Renal cortex interstitium (tissue), 11 donors: ENCODE measurements around the gene ADCY9. TPM values are rescaled to one million over a fixed set of nuclear protein-coding genes. Genes with fewer than 3 reads are reported as not detected.

Source experiments
- DNase-seq, 11 donors: peaks; one replicate each; pipeline ENCODE4 v3.0.0-alpha.2; 2013; ENCODE audit warnings: low read depth in 9 of 11, low spot score in 4 of 11; ENCODE audit errors: extremely low read depth in 1 of 11
- polyA plus RNA-seq, 3 donors: library from polyadenylated mRNA; unstranded; fragments of 120-200 nt; gene quantifications; one replicate each; pipeline ENCODE4 v1.2.1, GENCODE V29; 2013; ENCODE audit not compliant: insufficient read length in 3 of 3

ADCY9 gene
- polyA plus RNA-seq, 3 donors, result 7.5 to 12.2 (median 9.4) TPM

DNA sequence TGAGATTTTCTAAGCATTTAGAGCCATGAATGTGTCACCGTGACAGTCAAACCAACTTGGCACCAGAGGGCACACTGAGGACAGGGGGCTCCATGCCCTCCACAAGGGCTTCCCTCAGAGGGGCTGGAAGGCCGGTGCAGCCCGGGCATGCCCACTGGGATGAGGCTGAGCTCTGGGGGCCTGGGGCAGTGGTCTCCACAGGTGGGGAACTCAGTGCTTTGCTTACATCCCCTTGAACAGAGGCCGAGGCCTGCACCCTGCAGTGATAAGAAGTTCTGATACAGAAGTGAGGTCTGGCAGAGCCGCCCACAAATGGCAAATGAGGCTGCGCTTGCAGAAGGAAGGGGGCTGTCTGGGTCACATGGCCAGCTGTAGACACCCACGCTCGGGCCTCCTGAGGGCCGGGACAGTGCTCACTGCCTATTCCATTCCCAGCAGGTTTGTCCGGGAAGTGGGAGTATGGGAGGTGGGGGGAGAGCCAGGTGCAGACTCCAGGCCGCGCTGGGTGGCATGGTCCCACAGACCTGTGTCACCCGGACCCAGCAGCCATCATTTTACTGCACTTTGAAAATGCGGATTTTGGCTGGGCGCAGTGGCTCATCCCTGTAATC, 118.9 kb downstream of the ADCY9 start:
- no peak for DNase-seq

DNA sequence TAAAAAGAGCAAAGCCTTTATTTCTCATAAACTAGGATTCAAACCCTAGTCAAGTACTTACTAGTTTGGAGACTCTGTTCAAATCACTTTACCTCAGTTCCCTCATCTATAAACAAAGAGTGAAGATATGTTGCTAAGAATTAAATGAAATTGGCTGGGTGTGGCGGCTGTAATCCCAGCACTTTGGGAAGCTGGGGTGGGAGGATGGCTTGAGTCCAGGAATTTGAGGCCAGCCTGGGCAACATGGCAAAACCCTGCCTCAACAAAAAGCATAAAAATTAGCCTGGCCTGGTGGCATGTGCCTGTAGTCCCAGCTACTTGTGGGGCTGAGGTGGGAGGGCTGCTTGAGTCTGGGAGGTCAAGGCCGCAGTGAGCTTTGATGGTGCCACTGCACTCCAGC, 121.2 kb downstream of the ADCY9 start:
- no peak for DNase-seq

DNA sequence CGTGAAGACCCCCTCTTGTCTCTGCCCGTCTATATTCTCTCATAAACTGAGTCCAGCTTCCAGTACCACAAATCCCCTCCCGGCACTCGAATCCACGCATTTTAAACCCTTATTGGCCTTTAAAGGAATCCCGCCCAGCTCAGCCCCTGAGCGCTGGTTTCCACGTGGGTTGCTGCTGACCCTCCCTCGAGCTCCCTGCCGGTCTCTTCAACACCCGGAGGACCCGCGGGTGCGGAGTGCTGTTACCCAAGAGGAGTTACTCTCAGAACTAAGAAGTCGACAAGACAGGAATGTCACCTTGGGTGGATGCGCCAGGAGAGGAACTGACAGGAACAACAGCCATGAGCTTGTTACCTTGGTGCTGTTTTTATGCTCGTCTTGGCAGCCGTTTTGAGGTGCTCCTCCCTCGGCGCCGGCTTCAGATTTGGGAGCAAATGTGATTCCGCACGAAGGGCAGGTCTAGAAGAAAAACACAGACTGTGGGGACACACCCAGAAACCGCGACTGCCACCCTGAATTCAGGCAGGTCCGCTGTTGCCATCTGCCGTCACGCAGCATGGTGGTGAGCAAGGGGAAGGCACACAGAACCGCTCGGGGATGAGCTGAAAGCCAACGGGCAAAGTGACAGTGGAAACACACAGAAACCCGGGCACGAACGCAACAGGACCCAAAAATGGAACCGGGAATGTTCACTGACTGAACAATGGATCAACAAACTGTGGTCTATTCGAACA, 123.0 kb downstream of the ADCY9 start:
- no peak for DNase-seq

DNA sequence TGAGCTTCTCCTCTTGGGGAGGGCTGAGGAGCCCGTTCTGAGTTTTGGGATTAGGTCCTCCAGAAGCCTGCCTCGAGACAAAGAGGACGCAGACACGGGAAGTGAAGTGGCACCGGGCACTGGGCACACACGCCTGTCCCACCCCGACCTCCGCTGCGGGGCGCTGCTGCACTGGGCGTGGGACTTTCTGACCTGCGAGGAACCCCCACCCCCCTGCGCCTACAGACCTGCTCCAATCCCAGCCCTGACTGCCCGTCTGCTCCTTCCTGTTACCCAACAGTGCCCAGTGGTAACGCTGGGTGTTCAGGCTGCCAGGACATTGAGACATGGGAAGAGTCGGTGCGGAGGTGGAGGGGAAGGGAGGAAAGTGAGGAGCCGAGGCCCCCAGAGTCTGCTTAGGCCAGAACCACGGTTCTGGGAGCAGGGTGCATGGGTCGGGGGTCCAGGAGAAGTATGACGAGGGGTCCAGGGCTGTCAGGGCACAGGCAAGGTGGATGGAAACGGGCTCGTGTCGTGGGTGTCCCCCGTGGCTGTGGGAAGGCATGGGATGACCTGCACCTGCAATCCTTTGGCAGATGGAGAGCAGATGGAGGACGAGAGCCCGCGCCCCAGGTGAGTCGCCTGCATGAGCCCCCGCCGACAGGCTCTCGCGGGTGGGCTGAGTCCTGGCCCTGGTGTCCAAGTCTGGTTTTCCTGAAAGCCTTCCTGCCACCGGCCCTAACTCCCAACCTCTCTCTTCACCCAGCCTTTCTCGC, 123.8 kb downstream of the ADCY9 start:
- DNase-seq, result no peak

DNA sequence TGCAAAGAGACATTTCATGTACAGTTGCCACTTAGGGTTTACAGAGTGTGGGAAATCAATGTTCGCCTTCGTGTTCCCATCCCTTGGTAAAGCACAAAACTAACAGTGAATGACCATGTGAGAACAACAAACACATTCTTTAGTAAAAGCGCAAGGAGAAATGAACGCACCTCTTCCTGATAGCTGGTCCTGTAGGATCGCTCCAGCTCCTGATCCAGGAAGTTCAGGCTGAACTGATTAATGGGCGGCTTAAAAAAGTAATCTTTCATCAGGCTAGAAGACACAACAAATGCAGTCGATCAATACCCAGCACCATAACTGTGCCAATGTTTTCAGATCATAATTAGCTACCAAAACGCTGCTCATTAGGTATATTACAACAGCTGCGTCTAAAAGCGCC, 127.4 kb downstream of the ADCY9 start:
- no peak for DNase-seq

DNA sequence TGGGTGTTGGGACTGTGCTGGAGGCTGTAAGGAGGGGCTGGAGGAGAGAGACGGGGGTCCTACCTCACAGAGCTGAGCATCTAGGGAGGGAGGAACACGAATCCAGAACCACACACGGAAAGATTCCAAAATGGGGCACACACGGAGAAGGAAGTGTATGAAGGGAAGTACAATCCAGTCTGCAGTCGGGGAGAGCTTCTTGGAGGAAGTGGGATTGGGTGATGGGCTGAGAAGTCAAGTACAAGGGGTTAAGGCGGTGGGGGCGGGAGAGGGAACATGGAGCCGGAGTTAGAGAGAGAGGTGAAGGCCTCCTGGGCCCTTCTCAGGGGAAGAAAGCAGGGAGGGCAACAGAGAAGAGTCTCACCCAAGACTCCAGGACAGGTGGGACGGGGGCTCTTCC, 128.2 kb downstream of the ADCY9 start:
- DNase-seq, result no peak

DNA sequence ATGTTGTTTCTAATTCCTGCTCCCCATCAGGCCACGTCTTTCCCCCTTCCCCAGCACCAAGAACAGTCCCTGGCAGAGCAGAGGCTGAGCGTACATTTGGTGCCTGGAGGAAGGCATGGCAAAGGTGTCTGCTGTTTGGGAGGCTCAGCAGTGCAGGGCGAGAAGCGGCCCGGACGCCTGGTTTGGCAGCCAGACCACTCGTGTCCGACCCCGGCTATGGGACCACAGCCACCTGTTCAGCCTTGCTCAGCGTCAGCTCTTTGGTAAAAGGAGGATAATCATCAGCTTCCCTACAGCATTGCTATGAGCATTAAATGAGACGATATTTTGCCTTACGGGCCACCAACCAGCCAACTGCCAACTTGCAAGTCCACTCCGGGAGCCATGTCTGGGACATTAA, 129.0 kb downstream of the ADCY9 start:
- no peak for DNase-seq

DNA sequence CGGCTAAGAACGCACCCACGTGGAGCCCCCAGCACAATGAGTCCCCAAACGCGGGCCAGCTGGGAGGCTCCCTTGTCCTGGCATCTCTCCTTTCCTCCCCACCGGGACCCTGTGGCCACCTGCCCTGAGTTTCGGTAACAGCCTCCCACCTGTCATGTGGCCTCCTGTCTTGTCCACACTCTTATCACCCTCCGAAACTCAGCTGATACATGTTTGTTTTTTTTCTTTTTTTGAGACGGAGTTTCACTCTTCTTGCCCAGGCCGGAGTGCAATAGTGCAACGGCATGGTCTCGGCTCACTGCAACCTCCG, 130.1 kb downstream of the ADCY9 start:
- no peak for DNase-seq

DNA sequence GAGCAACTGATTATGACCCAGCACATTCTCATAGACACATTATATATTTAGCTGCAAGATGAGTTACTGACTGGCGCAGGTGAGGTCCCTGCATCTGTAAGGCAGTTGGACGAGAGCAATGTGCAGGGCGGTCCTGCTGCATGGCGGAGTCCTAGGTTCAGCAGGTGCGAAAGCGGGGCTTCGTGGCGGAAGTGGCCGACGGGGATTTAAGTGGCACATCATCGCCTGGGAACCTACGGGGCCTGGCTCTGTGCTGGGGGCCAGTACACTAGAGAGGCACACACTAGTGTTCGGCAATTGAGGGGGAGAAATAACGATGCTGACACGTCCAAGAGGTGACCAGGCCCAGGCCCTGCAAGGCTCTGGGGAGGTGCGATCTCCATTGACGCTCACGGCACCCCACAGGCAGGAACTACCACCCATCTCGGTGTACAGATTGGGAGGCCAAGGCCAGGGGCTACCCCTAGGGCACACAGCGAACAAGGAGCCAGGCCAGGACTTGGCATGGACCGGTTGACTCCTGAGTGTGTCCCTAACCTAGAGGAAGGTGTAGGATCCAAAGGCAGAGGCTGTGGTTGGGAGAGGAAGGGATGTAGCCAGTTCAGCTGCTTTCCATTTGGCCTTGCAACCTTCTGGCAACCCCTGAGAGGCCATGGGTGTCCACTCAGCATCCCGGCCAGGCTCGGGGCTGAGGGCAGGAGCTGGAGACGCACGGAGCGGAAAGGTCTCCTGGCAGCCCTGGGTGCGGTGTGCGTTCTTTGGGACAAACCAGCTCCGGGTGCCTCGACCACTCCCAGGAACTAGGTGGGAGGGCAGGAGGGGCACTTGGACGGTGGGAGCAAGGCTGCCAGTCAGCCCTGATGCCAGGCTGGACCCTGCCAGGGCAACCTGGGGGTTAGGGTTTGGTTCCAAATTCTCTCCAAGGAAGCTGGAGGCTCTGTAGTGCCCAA, 131.9 kb downstream of the ADCY9 start:
- no peak for DNase-seq

DNA sequence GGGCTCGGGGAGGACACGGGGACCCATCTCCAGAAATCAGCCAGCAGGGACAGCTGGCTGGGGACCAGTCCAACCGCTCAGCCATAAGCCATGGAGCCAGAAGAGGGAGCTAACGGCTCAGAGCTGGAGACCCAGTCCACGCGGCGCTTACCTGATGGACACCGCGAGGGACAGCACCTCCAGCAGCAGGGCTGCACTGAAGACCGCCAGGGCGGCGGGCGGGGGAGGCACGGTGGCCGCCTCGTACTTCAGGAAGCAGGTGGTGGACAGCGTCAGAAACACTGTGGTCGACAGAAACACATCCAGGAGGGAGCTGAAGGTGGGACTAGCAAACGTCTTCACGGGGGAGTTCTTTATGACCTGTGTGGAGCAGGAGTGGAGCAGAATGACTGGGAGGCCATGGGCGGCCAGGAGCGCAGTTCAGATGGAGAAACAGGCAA, 133.1 kb downstream of the ADCY9 start:
- DNase-seq, result peak in 9 of 11 donors; percentile 49 to 79 (median 68)

DNA sequence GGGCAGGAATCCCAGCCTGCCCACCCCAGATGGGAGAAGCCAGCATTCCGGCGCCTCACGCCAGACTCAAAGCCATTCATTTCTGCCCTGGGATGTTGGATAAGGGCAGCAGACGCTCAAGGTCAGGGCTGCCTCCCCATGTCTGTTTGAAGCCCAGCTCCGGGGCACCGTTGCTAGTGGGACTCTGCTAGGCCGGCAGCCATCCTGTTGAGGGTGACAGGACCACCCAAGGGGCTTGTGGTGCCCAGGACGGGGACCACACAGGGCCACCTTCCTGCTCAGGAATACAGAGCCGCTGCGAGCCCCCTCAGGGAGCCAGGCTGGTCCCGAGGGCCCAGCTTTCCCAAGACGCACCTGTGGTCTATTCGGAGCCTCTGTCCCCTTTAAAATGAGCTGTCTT, 134.0 kb downstream of the ADCY9 start:
- no peak for DNase-seq

DNA sequence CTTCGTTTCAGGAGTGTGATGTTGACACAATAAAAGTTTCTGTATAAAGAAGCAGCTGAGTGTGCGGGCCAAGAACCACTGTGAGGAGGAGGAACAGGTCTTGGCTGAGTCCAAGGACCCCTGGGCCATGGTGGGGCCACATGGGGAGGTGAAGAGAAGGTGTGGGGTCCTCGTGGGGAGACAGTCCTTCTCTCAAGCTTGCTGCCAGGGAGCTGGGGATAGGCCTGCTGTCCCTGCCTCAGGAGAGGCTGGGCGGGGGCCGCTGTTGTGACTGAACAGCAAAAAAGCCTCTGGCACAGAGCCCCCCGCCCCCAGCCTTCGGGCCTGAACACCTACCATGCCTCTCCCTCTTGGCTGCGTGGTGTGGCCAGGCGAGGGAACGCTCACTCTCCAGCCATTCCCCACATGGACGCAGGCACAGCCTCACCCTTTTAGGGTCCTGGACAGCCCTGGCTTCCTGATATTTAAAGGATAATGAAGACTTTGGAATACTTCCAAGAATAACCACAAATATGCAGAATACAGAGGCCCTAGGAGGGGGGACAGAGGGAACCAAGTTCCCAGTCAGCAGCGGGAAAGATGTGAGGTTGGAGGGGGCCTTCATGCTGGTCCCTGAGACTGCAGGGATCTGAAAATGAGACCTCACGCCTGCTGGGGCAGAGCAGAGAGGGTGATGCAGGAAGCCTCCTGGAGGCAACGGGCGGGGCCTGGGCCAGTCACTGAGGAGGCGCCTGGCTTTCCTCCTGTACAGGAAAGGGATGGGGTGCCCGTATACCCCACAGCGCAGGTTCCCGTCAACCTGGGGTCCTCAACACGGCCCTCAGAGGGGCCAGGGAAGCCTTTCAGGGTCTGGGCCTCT, 135.8 kb downstream of the ADCY9 start:
- peak in 5 of 11 donors; percentile 29 to 60 (median 48) for DNase-seq

DNA sequence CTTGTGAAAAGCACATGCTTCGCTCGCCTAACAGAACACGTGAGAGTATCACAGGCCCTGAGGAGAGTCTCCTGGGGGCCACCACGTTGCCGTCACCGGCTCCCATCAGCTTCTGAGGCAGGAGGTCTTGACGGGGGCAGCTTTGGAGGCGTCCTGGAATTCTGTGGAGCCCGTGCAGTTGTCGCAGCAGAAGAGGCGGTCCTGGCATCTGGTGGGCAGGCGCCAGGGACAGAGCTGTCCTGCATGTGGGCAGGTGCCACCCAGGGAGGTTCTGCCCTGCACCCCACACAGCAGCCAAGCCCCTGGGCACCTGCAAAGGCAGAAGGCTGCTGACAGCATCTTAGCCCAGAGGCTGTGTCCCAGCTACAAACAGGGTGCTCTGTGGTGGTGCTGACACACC, 136.7 kb downstream of the ADCY9 start:
- DNase-seq, result no peak

DNA sequence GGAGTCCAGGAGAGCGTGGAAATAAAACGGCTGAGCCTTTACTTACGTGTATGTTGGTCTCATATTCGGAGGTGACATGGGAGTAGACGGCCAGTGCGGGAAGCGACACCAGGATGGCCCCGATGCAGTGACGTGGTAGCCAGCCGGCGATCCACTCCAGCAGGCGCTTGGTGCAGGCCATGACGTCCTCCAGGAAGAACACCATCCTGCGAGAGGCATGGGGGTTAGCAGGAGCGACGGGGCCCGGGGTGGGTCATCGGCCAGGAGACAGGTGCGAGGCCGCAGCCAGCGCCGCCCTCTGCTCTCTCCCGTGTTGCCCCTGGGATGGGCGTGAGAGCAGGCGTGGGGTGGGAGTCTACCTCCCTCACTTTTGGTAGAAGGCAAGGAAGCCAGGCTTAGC, 137.2 kb downstream of the ADCY9 start:
- DNase-seq, result no peak

DNA sequence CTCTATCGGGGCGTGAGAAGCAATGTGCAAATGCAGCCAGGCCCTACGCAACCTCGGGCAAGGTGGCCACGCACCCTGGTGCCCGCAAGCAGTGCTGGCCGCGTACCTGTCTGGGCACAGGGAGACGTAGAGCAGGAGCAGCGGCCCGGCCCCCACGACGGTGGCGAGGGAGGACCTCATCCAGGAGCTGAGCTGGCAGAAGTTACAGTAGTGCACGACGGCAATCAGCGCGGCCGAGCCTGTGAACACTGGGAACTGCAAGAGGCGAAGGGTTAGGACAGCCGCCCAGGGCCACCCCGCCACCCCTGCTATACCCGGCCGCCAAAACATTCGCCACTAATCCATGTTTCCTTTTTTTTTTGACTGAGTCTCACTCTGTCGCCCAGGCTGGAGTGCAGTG, 138.9 kb downstream of the ADCY9 start:
- no peak for DNase-seq

DNA sequence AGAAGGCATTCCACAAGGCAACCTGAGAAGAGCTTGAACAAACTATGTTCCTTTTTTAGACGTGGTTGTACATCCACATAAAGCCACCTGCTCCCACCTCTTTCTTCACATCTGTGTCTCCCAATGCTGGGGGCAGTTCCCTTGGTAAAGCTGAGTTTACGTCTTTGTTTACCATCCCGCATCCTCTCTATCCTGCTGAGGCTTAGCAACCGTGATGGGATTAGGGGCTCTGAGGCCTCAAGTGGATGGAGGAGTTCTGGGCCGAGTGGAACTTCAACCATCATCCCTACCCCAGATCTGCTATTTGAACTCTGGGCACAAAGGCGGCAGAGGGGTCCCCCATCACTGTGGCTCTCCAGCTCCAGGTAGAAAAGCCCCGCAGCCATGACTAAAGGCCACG, 141.5 kb downstream of the ADCY9 start:
- DNase-seq, result no peak

DNA sequence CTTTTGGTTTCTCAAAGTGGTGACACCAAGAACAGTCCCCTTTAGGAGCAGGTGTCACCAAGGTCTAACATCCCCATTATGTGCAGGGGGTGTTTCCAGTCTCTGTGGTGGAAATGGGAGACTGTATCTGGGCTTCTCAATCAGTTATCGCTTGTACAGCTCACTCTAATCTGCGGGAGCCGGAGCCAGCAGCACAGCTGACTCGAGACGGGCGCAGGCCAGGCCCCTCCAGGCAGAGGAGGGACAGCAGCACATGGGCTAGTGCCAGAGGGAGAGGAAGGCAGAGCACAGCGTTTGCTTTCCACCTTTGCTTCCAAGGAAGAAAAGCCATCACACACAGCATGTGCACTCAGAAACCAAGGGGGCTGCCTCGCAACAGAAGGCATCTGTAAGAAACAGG, 144.5 kb downstream of the ADCY9 start:
- DNase-seq, result no peak

DNA sequence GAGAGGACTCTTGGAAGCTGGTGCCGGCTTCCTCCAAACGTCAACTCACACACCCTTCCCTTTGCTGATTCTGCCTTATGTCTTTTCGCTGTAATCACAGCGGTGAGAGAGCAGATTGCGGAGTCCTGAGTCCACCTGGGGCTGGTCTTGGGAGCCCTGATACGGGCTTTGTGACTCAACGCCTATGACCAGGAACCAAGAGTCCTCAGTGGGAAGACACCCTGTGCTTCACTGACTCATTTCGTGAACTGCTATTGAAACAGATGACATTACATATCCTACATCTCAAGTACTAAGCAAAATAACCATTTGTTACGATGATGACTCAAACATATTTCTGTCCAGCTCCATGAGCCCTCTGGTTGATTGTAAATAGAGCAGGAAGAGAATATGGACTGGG, 145.0 kb downstream of the ADCY9 start:
- DNase-seq, result no peak

DNA sequence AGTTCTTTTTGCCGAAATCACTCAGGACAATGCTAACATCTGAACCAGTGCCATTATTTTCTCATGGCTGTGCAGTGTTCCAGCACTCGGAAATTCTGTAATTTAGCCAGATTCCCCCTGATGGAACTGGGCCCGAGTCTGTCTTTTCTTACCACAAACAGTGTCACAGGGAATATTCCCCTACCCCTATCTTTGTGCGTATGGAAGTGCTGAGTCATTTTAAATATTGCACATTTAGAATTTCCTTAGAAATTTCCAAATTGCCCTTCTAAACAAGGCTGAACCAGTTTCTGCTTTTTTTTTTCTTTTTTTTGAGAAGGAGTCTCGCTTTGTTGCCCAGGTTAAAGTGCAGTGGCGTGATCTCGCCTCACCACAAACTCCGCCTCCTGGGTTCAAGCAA, 147.7 kb downstream of the ADCY9 start:
- no peak for DNase-seq
